ENCODE results near the gene AP4E1. TPM values are rescaled to one million over a fixed set of nuclear protein-coding genes. Genes with fewer than 3 reads are reported as not detected.
"Not testable (repeated sequence)": the region's sequence is repeated elsewhere in the genome, so short reads cannot be mapped to it uniquely, and the experiment has no call there.

The AP4E1 gene
- total and polyA plus RNA-seq, 8 donors: 8.9 to 11.6 (median 9.3) TPM

DNA sequence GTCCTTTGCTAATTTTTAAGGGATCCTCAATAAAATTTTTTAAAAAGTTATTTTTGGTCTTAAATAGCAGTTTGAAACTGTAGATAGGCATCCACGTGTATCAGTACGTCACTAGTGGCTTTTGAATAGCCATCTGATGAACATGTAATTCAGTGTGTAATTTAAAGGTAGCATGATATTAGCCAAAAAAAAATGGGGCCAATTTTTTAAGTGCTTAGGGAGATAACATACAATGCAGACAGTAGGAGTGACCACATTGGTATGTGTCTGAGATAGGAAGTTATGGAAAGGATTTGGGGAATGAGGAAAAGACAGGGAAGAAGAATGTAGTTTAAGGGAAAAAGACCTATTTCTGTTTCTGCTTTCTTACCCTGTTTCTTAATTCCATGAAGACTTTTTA lies 2.5 kb downstream of the AP4E1 start:
- TF ChIP-seq, protein P1, sequence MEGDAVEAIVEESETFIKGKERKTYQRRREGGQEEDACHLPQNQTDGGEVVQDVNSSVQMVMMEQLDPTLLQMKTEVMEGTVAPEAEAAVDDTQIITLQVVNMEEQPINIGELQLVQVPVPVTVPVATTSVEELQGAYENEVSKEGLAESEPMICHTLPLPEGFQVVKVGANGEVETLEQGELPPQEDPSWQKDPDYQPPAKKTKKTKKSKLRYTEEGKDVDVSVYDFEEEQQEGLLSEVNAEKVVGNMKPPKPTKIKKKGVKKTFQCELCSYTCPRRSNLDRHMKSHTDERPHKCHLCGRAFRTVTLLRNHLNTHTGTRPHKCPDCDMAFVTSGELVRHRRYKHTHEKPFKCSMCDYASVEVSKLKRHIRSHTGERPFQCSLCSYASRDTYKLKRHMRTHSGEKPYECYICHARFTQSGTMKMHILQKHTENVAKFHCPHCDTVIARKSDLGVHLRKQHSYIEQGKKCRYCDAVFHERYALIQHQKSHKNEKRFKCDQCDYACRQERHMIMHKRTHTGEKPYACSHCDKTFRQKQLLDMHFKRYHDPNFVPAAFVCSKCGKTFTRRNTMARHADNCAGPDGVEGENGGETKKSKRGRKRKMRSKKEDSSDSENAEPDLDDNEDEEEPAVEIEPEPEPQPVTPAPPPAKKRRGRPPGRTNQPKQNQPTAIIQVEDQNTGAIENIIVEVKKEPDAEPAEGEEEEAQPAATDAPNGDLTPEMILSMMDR (IDR thresholded peaks at IDR 0.05): no peak
- no peaks in the 10 kb centered on the region for H3K9me3 ChIP-seq
- ATAC-seq: no peak
- peak overlapping the region in 1 of 2 donors; percentile 50 for H3K27ac ChIP-seq
- H3K27me3 ChIP-seq: no peaks in the 10 kb centered on the region
- no peak overlapping the region for H3K4me3 ChIP-seq
- H3K4me1 ChIP-seq: peaks cover 15 to 43% of the 10 kb centered on the region in 2 donors
- peaks cover 0 to 36% of the 10 kb centered on the region in 2 donors for H3K36me3 ChIP-seq
- DNase-seq: no peak
- intact Hi-C loops (cut with DNase I): no loop called here

DNA sequence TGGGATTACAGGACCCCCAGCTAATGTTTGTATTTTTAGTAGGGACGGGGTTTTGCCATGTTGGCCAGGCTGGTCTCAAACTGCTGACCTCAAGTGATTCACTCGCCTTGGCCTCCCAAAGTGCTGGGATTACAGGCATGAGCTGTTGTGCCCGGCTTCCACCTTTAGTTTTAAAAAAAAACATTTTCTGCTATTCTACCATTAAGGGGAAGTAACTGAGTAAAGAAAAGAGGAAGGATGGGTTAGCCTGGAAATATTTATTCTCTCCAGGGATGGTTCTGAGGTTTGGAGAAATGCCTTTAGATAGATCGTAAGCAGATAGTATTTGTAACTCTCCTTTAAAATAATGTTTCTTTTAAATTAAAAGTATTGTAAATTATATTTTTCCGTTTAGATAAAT lies 3.1 kb downstream of the AP4E1 start:
- Histone ChIP-seq H3K27ac (peak overlapping the region in 1 of 2 donors; percentile 50), H3K9me3 (no peaks in the 10 kb centered on the region), H3K4me3 (no peak overlapping the region), H3K27me3 (no peaks in the 10 kb centered on the region), H3K36me3 (peaks cover 0 to 40% of the 10 kb centered on the region in 2 donors), H3K4me1 (peaks cover 15 to 43% of the 10 kb centered on the region in 2 donors)
- intact Hi-C loops (cut with DNase I): no loop called here
- no peak for DNase-seq
- no peak for ATAC-seq
- TF ChIP-seq, protein P1 (IDR thresholded peaks at IDR 0.05): no peak

DNA sequence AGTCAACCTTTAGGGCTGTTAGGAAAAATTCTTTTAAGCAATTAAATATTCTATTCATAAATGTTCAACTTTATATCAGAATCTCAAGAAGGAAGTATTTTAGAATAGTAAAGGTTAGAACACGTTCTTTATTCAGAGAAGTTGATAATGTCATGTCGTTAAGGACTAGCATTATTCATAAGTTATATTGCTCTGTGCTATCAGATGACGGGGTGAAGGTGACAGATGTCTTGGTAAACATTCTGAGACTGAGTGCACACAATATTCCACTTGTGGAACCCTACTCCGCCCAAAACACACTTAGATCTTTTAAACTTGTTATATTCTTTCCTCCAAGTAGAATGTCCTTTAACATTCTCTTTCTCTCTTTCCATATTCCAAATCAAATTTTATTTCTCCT lies 7.9 kb downstream of the AP4E1 start:
- H3K4me3 ChIP-seq: no peak overlapping the region
- peaks cover 0 to 80% of the 10 kb centered on the region in 2 donors for H3K36me3 ChIP-seq
- no peak for ATAC-seq
- intact Hi-C loops (cut with DNase I): no loop called here
- H3K27me3 ChIP-seq: no peaks in the 10 kb centered on the region
- no peaks in the 10 kb centered on the region for H3K9me3 ChIP-seq
- no peak overlapping the region for H3K27ac ChIP-seq
- H3K4me1 ChIP-seq: peaks cover 0 to 9% of the 10 kb centered on the region in 2 donors
- no peak for DNase-seq
- TF ChIP-seq, protein P1 (IDR thresholded peaks at IDR 0.05): no peak

DNA sequence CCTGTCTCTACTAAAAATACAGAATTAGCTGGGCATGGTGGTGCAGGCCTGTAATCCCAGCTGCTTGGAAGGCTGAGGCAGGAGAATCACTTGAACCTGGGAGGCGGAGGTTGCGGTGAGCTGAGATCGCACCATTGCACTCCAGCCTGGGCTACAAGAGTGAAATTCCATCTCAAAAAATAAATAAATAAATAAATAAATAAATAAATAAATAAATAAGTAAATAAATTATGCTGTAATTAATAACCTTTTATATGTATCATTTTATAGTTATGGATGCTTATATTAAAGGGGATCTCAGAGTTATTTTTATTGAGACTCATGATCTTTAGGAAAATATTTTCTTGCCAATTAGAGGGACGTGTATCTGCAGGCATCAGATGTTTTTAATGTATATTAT lies 10.9 kb downstream of the AP4E1 start:
- H3K4me3 ChIP-seq; H3K4me1 ChIP-seq; H3K9me3 ChIP-seq; H3K27ac ChIP-seq; ATAC-seq; H3K27me3 ChIP-seq; DNase-seq; intact Hi-C loops (cut with DNase I): not testable (repeated sequence)
- peaks cover 0 to 69% of the 10 kb centered on the region in 2 donors for H3K36me3 ChIP-seq

DNA sequence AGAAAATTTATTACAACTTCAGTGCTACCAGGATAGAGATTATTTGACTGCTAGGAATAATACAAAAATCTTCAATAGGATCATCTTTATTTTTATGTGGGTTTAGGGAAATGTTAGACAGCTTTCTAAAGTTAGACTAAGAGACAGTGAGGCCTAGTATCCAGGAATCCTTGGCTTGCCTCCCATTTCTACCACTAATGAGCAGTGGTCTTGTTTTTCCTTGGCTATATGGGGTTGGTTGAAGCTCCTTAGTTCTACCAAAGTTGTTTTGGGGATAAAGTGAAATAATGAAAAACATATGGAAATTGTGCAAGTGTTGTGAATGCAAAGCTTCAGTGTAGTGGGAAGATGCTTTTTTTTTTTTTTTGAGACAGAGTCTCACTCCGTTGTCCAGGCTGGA lies 16.8 kb downstream of the AP4E1 start:
- intact Hi-C loops (cut with DNase I): no loop called here
- Histone ChIP-seq H3K27me3 (no peaks in the 10 kb centered on the region), H3K4me3 (no peak overlapping the region), H3K4me1 (no peaks in the 10 kb centered on the region), H3K36me3 (peaks cover 0 to 77% of the 10 kb centered on the region in 2 donors), H3K9me3 (no peaks in the 10 kb centered on the region), H3K27ac (no peak overlapping the region)
- DNase-seq: no peak
- TF ChIP-seq, protein P1 (IDR thresholded peaks at IDR 0.05): no peak
- ATAC-seq: no peak

DNA sequence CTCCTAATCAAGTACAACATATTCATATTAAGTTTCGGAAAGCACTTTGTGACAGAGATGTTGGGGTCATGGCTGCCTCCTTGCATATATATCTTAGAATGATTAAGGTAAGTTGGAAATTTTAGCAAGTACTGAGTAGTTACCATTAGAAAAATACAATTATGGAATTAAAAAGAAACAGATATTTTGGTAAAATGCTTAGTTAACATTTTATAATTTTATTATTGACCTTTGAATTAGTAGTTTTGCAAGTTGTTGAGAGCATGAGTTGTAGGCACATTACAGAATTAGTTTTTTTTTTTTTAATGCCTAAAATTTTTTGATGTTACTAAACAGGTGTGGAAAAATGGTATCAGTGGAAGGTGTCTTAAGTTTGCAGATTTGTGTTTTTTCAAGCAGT lies 20.6 kb downstream of the AP4E1 start:
- no peak overlapping the region for H3K27ac ChIP-seq
- no peaks in the 10 kb centered on the region for H3K4me1 ChIP-seq
- H3K36me3 ChIP-seq: peaks cover 0 to 83% of the 10 kb centered on the region in 2 donors
- TF ChIP-seq, protein P1 (IDR thresholded peaks at IDR 0.05): no peak
- no peaks in the 10 kb centered on the region for H3K27me3 ChIP-seq
- H3K9me3 ChIP-seq: no peaks in the 10 kb centered on the region
- DNase-seq (no peak), ATAC-seq (no peak)
- intact Hi-C loops (cut with DNase I): no loop called here
- no peak overlapping the region for H3K4me3 ChIP-seq
